Erythroblast (primary cell): ENCODE data around the gene CRKL.

Source experiments
- GATA1 ChIP-seq: IDR thresholded peaks from 2 replicates; pipeline ENCODE4 v1.6.1; 2011; ENCODE audit warnings: low read depth, mild to moderate bottlenecking, control low read depth, low read length, moderate library complexity
- POLR2A ChIP-seq: IDR thresholded peaks from 2 replicates; pipeline ENCODE4 v1.6.1; 2011; ENCODE audit warnings: mild to moderate bottlenecking, low read length

- TF ChIP-seq POLR2A (no peak), GATA1 (no peak)
Measured at GRCh38 chr22:20989323-20990138, 72.3 kb downstream of the CRKL start.
